IMR-90 (cell line): ENCODE results near the gene COPZ1. TPM values are rescaled to one million over a fixed set of nuclear protein-coding genes. Genes with fewer than 3 reads are reported as not detected.
"Not testable (repeated sequence)": the region's sequence is repeated elsewhere in the genome, so short reads cannot be mapped to it uniquely, and the experiment has no call there.

ENCODE experiments used
- ATAC-seq: fragments of 200-7000 bp; cut with Tn5 transposase; 2 replicates; pipeline ENCODE4 v1.9.1; 2020; ENCODE audit warnings: low read depth, mild to moderate bottlenecking, moderate library complexity
- BruUV-seq: library from RNA; stranded (reverse); fragments of 400-500 nt; replicated peaks from 2 replicates; lab custom pipeline; 2021; lab: Mats Ljungman, UMichigan
- CTCF ChIA-PET: fragments of 300-600 bp; formaldehyde crosslinking; extraction: SDS; loops from one replicate; lab custom pipeline; 2021; ENCODE audit warnings: antibody characterized with exemption; lab: Yijun Ruan, JAX
- POLR2A ChIA-PET: fragments of 300-600 bp; sonication (Branson Sonifier 250); formaldehyde crosslinking; loops from one replicate; lab custom pipeline; 2022; ENCODE audit warnings: antibody characterized with exemption; ENCODE audit not compliant: unreplicated experiment; lab: Charles Lee
- DNase-seq: peaks from one replicate; pipeline ENCODE4 v3.0.0; 2013
- H2AFZ ChIP-seq: replicated peaks from 2 replicates; pipeline ENCODE3; 2013; ENCODE audit warnings: low read length, mild to moderate bottlenecking; ENCODE audit not compliant: poor library complexity
- H2AK5ac ChIP-seq: 2 replicates; pipeline ENCODE4 v1.6.1; 2013; ENCODE audit warnings: low read depth, low read length, inconsistent platforms
- H2AK9ac ChIP-seq: replicated peaks from 2 replicates; pipeline ENCODE3; 2013; ENCODE audit warnings: mild to moderate bottlenecking, low read depth, low read length, moderate library complexity; ENCODE audit not compliant: poor library complexity
- H2BK120ac ChIP-seq: 2 replicates; pipeline ENCODE4 v1.6.1; 2013; ENCODE audit warnings: low read depth, low read length, inconsistent platforms
- H2BK15ac ChIP-seq: 3 replicates; pipeline ENCODE4 v1.6.1; 2013; ENCODE audit warnings: low read depth, low read length, inconsistent platforms
- H2BK20ac ChIP-seq: 2 replicates; pipeline ENCODE4 v1.6.1; 2013; ENCODE audit warnings: low read depth, mild to moderate bottlenecking, inconsistent platforms, low read length, moderate library complexity
- H2BK5ac ChIP-seq: 2 replicates; pipeline ENCODE4 v1.6.1; 2013; ENCODE audit warnings: mild to moderate bottlenecking, low read depth, low read length, inconsistent platforms; ENCODE audit not compliant: poor library complexity, severe bottlenecking
- H3K14ac ChIP-seq: replicated peaks from 2 replicates; pipeline ENCODE4 v1.6.1; 2013; ENCODE audit warnings: low read depth, low read length, inconsistent platforms
- H3K18ac ChIP-seq: 2 replicates; pipeline ENCODE4 v1.6.1; 2013; ENCODE audit warnings: low read depth, low read length, control low read depth
- H3K23ac ChIP-seq: 2 replicates; pipeline ENCODE4 v1.6.1; 2013; ENCODE audit warnings: low read depth, low read length, inconsistent platforms
- H3K27ac ChIP-seq: 2 replicates; pipeline ENCODE4 v1.5.1; 2013; ENCODE audit warnings: mild to moderate bottlenecking, control low read depth, low read length; ENCODE audit not compliant: insufficient read depth
- H3K27me3 ChIP-seq: 2 replicates; pipeline ENCODE4 v1.6.1; 2013; ENCODE audit warnings: low read length; ENCODE audit not compliant: control insufficient read depth, insufficient read depth
- H3K36me3 ChIP-seq: 2 replicates; pipeline ENCODE4 v1.6.1; 2013; ENCODE audit warnings: low read length, mixed read lengths; ENCODE audit not compliant: control insufficient read depth, insufficient read depth
- H3K4ac ChIP-seq: 2 replicates; pipeline ENCODE4 v1.6.1; 2013; ENCODE audit warnings: low read depth, low read length, inconsistent platforms
- H3K4me1 ChIP-seq: 2 replicates; pipeline ENCODE4 v1.6.1; 2013; ENCODE audit warnings: low read length, mixed read lengths; ENCODE audit not compliant: control insufficient read depth, insufficient read depth
- H3K4me2 ChIP-seq: 2 replicates; pipeline ENCODE4 v1.6.1; 2013; ENCODE audit warnings: low read depth, mild to moderate bottlenecking, control low read depth, low read length, moderate library complexity
- H3K4me3 ChIP-seq: 2 replicates; pipeline ENCODE4 v1.5.1; 2013; ENCODE audit warnings: low read depth, mild to moderate bottlenecking, control low read depth, low read length, moderate library complexity; ENCODE audit not compliant: insufficient read depth
- H3K56ac ChIP-seq: 2 replicates; pipeline ENCODE4 v1.6.1; 2013; ENCODE audit warnings: low read length, inconsistent platforms; ENCODE audit not compliant: insufficient read depth; ENCODE audit errors: extremely low read depth
- H3K79me1 ChIP-seq, 2 experiments: 2 replicates each; pipeline ENCODE4 v1.6.1; 2013; ENCODE audit warnings: low read length in 2 of 2, inconsistent platforms in 1 of 2, low read depth in 1 of 2
- H3K9ac ChIP-seq: 2 replicates; pipeline ENCODE4 v1.6.1; 2013; ENCODE audit warnings: low read depth, low read length, control low read depth
- H3K9me1 ChIP-seq: 2 replicates; pipeline ENCODE4 v1.6.1; 2013; ENCODE audit warnings: low read length, inconsistent platforms; ENCODE audit not compliant: insufficient read depth
- H3K9me3 ChIP-seq: 2 replicates; pipeline ENCODE4 v1.6.1; 2013; ENCODE audit warnings: low read length; ENCODE audit not compliant: control insufficient read depth, insufficient read depth
- H4K20me1 ChIP-seq: 2 replicates; pipeline ENCODE4 v1.6.1; 2013; ENCODE audit warnings: low read length, inconsistent platforms; ENCODE audit not compliant: insufficient read depth
- H4K5ac ChIP-seq: 2 replicates; pipeline ENCODE4 v1.6.1; 2013; ENCODE audit warnings: mild to moderate bottlenecking, low read depth, low read length, control low read depth
- H4K8ac ChIP-seq, 2 experiments: 2 replicates each; pipeline ENCODE4 v1.6.1; 2013; ENCODE audit warnings: low read depth in 2 of 2, low read length in 2 of 2, control low read depth in 1 of 2, inconsistent platforms in 1 of 2
- H4K91ac ChIP-seq: 2 replicates; pipeline ENCODE4 v1.6.1; 2013; ENCODE audit warnings: low read depth, low read length, inconsistent platforms; ENCODE audit not compliant: insufficient read depth
- CTCF ChIP-seq: conservative IDR thresholded peaks from 2 replicates; pipeline ENCODE4 v1.5.1; 2012; ENCODE audit warnings: mild to moderate bottlenecking, low read depth, low read length, improper control_type of control experiment
- USF2 ChIP-seq: fragments of 150-350 bp; IDR thresholded peaks from 2 replicates; pipeline ENCODE4 v1.6.1; 2017; ENCODE audit warnings: mild to moderate bottlenecking, antibody characterized with exemption, low read length, low read depth
- WGBS, 2 experiments: methylation state at CpG; one replicate each; pipeline versions ENCODE4 v1.1.5 to v1.1.7; 2013; ENCODE audit warnings: missing lambda C conversion rate in 2 of 2; ENCODE audit not compliant: insufficient read length in 1 of 2; ENCODE audit errors: extremely low coverage in 2 of 2; 5-methylcytosine and 5-hydroxymethylcytosine counted together
- dilution Hi-C: fragments of 300-500 bp; cut with HindIII; formaldehyde crosslinking; loops from one replicate; pipeline ENCODE4 v1.14.3; 2018; ENCODE audit warnings: low sequenced_read_pairs; ENCODE audit not compliant: unreplicated experiment
- in situ Hi-C: fragments of 300-500 bp; cut with MboI; formaldehyde crosslinking; loops from 3 replicates; pipeline ENCODE4 v1.14.3; 2019; ENCODE audit warnings: low sequenced_read_pairs, inconsistent platforms, mixed read lengths
- intact Hi-C: fragments of 100-400 bp; cut with micrococcal nuclease; formaldehyde crosslinking; loops from 2 replicates; pipeline ENCODE4 v1.10.0; 2022
- polyA plus RNA-seq, 3 experiments: library from polyadenylated mRNA; depleted of rRNA; stranded (reverse); fragments of >200 nt; gene quantifications; 2 replicates each; pipeline ENCODE4 v1.2.3, GENCODE V29; 2012; ENCODE audit warnings: low replicate concordance in 1 of 3
- total RNA-seq: library from RNA; depleted of rRNA; stranded (reverse); fragments of >200 nt; gene quantifications from 2 replicates; pipeline ENCODE4 v1.2.3, GENCODE V29; 2012

COPZ1 gene
- total and polyA plus RNA-seq, 2 of the 4 experiments (the other 2 are of a cell fraction): 187 to 382 TPM

DNA sequence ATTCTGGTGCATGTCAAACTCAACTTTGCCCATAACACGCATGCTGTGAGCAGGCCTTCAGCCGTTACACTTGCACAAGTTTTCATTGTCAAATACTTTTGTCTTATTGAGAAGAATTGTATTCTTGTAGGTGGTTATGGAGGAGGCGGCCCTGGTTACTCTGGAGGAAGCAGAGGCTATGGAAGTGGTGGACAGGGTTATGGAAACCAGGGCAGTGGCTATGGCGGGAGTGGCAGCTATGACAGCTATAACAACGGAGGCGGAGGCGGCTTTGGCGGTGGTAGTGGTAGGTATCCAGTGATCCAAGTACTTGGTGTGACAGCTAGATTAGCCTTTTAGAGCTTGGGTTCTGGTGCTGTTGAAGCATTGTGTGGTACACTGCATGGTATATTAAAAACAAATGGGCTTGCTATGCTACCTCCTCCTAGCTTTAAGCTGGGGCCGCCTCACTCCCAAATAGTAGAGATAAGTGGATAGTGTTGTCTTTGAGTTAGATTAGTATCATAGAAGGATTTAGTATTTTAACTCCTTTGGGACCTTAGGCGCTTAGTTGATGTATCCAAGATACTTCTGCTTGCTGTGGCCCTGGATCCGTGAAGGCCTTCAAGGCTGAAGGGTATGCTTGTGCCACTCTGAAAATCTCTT lies 41.9 kb upstream of the COPZ1 start:
- Histone ChIP-seq H3K4me1 (no peaks in the 10 kb centered on the region; the same call in 1 of the 2 replicates), H2BK5ac (no peak overlapping the region), H3K18ac (no peak overlapping the region), H2BK120ac (no peak overlapping the region), H2AK9ac (no peak overlapping the region), H4K91ac (no peak overlapping the region), H4K8ac (no peak overlapping the region), H3K4me2 (peak overlapping the region; percentile 65), H3K79me1 (peaks cover 12 to 40% of the 10 kb centered on the region in 2 experiments), H2AK5ac (no peak overlapping the region), H3K4ac (no peak overlapping the region), H3K27ac (no peak overlapping the region), H3K9ac (peak overlapping the region; percentile 64), H3K14ac (peak overlapping the region; percentile 26), H3K9me1 (no peaks in the 10 kb centered on the region), H2AFZ (no peak overlapping the region), H3K23ac (peak overlapping the region; percentile 72), H2BK20ac (no peak overlapping the region), H3K9me3 (no peaks in the 10 kb centered on the region), H3K4me3 (no peak overlapping the region), H3K27me3 (no peaks in the 10 kb centered on the region), H3K36me3 (peaks cover 42% of the 10 kb centered on the region), H2BK15ac (no peak overlapping the region), H4K5ac (no peak overlapping the region), H3K56ac (no peak overlapping the region), H4K20me1 (peaks cover 74% of the 10 kb centered on the region)
- no TSS peak for BruUV-seq
- ATAC-seq: no peak
- no peak for DNase-seq
- POLR2A ChIA-PET: interaction anchor here (0.6 kb wide), 2 partner anchors 25 to 152 kb away, joined by 3 to 4 read pairs; no protein-coding TSS in a partner anchor
- dilution Hi-C loops: no loop called here
- in situ Hi-C loops: no loop called here
- TF ChIP-seq CTCF: no peak
- no peak for TF ChIP-seq USF2
- CTCF ChIA-PET: interaction anchor here (1.0 kb wide), 2 partner anchors 31 to 42 kb away, joined by 3 read pairs; partner anchors contain the start of gene COPZ1
- WGBS, 2 experiments: 40% methylated on average over 5 of the region's 11 CpGs; no CpG with 5 or more reads in 1 of the 2 experiments
- intact Hi-C loops: no loop called here

GRCh38 chr12:54284070-54284780 lies 40.7 kb upstream of the COPZ1 start:
- H2AK9ac ChIP-seq, H2AK5ac ChIP-seq, H3K9me1 ChIP-seq, H3K56ac ChIP-seq, H3K4ac ChIP-seq, intact Hi-C loops, H3K4me2 ChIP-seq, H3K18ac ChIP-seq, H4K8ac ChIP-seq, H3K27ac ChIP-seq, H3K14ac ChIP-seq, H4K91ac ChIP-seq, H2BK120ac ChIP-seq, H3K4me1 ChIP-seq, H3K9me3 ChIP-seq, H2BK15ac ChIP-seq, H3K4me3 ChIP-seq, H3K27me3 ChIP-seq, DNase-seq, H4K5ac ChIP-seq, in situ Hi-C loops, H2AFZ ChIP-seq, H2BK5ac ChIP-seq, ATAC-seq, H3K9ac ChIP-seq, dilution Hi-C loops, H3K23ac ChIP-seq, H2BK20ac ChIP-seq, POLR2A ChIA-PET: not testable (repeated sequence)
- BruUV-seq: TSS peak; percentile 45
- 20% methylated on average over 1 of the region's 2 CpGs; no CpG with 5 or more reads in 1 of the 2 experiments for WGBS, 2 experiments
- Histone ChIP-seq H4K20me1 (peaks cover 83% of the 10 kb centered on the region), H3K79me1 (peaks cover 12 to 37% of the 10 kb centered on the region in 2 experiments), H3K36me3 (peaks cover 42% of the 10 kb centered on the region)
- CTCF ChIA-PET: interaction anchor here (0.6 to 1.0 kb wide), 4 partner anchors 10 to 65 kb away, joined by 3 to 5 read pairs (median 4); partner anchors contain the start of gene COPZ1
